DMS 273 (cell line): ENCODE results near the gene GPR180.

Experiments
- DNase-seq: peaks from one replicate; lab custom pipeline; 2025; ENCODE audit not compliant: unreplicated experiment; lab: John Stamatoyannopoulos, UW

Gene GPR180

GRCh38 chr13:94683409-94683808 is 81.8 kb downstream of the GPR180 start:
- DNase-seq: no peak
